T-helper 2 cell (primary cell): Measurements from ENCODE around the gene UTP3.
"Not testable (repeated sequence)": the region's sequence is repeated elsewhere in the genome, so short reads cannot be mapped to it uniquely, and the experiment has no call there.

ENCODE experiments used
- DNase-seq, 5 experiments: peaks; one replicate each; pipeline versions ENCODE4 v3.0.0 to v3.0.0-alpha.2; 2012 to 2022
- total RNA-seq, 2 donors: gene quantifications; one replicate each; lab custom pipeline; 2026; lab: John Stamatoyannopoulos, UW

The UTP3 gene, protein sequence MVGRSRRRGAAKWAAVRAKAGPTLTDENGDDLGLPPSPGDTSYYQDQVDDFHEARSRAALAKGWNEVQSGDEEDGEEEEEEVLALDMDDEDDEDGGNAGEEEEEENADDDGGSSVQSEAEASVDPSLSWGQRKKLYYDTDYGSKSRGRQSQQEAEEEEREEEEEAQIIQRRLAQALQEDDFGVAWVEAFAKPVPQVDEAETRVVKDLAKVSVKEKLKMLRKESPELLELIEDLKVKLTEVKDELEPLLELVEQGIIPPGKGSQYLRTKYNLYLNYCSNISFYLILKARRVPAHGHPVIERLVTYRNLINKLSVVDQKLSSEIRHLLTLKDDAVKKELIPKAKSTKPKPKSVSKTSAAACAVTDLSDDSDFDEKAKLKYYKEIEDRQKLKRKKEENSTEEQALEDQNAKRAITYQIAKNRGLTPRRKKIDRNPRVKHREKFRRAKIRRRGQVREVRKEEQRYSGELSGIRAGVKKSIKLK
- 17.1 to 20.1 reads per million in 2 donors for total RNA-seq

DNA sequence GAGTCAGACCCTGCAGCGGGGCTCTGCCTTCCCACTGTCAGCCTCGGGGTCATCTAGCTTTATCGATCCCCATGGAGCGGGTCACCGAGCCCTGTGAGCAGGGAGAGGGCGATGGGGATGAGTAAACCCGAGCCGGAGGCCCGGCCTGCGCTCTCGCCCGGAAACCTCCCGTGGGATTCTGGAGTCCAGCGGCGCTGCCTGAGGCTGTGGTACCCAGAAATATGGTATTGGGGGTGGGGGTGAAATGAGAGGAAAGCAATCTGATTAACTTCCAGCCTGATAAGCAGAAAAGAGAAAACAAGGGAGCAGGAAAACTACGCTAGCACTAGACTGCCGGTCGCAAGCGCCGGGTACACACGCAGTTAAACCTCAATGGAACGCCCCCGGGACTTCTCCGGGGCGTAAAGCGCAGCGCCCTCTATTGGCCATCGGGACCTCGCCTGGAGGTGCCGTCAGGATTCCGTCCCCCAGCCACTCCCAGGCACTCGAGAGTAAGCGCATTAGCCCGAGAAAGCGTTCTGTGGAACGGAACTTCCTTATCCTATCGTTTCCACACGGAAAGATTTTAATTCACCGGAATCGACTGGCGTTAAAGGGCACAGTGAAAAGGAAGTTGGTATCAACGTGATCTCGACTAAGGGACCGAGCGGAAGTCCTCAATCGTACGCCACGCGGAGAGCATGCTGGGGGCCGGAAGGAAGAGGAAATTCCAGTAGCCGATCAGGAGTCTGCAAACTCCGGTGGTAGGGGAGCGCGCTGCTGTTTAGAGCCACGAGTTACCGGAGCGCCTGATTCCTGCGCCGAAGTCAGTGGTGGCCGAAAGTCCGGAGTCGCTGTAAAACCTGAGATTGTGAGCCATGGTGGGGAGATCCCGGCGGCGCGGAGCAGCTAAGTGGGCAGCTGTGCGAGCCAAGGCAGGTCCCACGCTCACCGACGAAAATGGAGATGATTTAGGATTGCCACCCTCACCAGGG lies at the start of gene UTP3:
UTP3 (plus strand) TSS at position 712 of the 974 bp plus-strand sequence; CDS start at position 858, 146 bp downstream.
- peak; percentile 73 to 96 (median 91) for DNase-seq

GRCh38 chr4:70640192-70640591 lies 48.1 kb upstream of the UTP3 start:
- DNase-seq, result no peak

GRCh38 chr4:70650741-70651140 lies 37.6 kb upstream of the UTP3 start:
- not testable (repeated sequence) for DNase-seq

GRCh38 chr4:70651864-70652506 lies 36.3 kb upstream of the UTP3 start:
- peak in 1 of 5 experiments; percentile 32 for DNase-seq

GRCh38 chr4:70654605-70655011 lies 33.7 kb upstream of the UTP3 start:
- no peak for DNase-seq

DNA sequence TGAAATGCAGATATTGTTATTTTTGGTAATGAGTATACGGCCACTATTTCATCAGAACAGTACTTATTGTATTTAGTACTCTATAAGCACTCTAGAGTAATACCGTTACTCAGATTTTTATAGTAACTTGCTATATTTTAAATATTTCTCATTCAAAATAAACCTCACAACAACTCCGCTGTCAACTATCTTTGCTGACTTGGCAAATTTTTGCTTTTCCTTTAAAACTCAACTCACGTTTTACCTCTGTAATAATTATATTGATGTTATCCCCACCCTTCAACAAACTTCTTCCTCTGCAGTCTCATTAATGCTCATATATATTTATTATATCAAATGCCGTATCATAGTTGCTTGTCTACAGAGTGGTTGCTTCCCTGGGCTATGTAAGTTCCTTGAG lies 31.0 kb upstream of the UTP3 start:
- DNase-seq, result no peak

DNA sequence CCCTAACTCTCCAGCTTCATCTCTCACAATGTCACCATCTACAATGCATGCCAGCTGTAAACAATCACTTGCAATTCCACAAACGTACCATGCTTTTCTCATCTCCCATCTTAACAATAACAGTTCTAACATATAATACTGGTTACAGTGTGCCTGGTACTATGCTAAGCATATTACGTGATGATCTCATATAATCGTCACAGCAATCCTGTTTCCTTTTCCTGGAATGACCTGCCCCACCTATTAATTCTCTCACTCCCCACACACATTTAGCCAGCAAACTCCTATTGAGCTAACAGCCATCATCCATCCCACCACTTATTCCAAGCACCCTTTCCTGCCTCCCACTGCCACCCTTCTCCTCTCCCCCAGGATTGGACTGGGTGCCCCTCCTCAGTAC lies 29.9 kb upstream of the UTP3 start:
- no peak for DNase-seq

GRCh38 chr4:70660106-70660505 lies 28.2 kb upstream of the UTP3 start:
- DNase-seq, result no peak

GRCh38 chr4:70661309-70661922 lies 26.9 kb upstream of the UTP3 start:
- DNase-seq, result peak in 1 of 5 experiments; percentile 66

DNA sequence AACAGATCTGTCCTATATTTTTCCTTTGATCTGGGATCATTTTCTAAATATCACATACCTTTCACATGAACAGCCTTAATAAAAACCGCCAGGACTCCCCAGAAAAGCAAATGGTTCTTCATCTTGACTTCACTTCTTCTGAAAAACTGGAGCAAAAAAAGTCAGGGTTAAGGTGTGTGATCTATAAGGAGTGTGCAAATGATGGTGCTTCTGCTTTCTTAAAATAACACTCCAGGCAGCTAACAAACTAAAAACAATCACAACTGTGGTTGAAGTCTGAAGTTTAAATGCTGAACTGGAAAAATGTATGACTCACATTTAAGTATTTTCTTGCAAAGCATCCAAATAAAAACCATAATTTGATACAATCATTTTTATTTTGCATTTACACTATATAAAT lies 22.0 kb upstream of the UTP3 start, which contains the start of gene JCHAIN:
JCHAIN (minus strand) TSS at position 140 of the 400 bp plus-strand sequence; CDS start at position 122, 18 bp downstream.
- no peak for DNase-seq

GRCh38 chr4:70667740-70668535 lies 20.4 kb upstream of the UTP3 start:
- no peak for DNase-seq

GRCh38 chr4:70670332-70671014 lies 17.9 kb upstream of the UTP3 start:
- no peak for DNase-seq

DNA sequence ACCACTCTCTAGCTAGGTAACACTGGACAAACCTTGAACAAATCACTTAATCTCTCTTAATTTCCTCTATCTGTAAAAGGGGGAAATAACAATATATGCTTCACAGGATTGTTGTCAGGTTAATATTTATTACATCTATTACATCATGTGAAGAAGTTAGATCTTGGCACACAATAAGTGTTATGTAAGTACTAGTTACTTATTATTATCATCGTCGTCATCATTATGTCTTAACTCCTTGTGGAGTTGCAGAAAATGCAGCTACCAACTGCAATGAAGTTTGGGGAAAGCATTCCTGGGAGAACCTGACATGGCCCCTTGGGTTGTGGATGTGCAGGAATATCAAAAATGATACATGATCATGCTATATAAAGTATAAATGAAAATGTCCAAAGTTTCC lies 17.2 kb upstream of the UTP3 start:
- no peak for DNase-seq

DNA sequence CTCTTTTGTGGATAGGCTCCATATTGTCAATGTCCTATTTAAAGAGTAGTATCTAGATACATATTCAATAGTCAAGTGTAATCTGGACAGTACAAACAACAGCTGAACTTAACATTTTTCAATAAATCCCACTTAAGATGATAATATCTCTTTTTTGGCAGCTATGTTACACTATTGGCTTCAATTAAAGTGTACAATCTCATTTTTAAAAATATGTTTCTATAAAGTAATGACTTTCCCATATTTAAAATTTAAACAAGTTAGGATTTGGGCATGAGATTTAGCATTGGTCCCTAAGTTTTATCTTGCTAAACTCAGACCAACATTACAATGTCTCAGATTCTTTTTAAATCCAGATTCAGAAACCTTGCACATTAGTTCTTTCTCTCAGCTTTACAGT lies 14.1 kb upstream of the UTP3 start:
- no peak for DNase-seq

GRCh38 chr4:70674731-70675130 lies 13.6 kb upstream of the UTP3 start:
- DNase-seq, result no peak

DNA sequence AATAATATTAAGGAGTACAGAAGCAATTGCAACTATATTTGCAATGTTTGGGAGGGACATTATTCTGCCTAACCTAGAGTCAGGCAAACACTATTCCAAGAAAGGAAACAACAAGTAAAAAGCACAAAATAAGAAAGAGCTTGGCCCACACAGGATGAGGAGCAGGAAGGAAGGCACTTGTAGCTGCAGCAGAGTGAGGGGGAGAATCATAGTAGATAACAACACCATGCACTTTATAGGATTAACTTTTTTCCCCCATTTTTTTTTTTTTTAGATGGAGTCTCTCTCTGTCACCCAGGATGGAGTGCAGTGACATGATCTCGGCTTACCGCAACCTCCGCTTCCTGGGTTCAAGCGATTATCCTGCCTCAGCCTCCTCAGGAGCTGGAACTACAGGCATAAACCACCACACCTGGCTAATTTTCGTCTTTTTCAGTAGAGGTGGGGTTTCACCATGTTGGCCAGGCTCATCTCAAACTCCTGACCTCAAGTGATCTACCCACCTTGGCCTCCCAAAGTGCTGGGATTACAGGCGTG lies 11.7 kb upstream of the UTP3 start:
- DNase-seq, result no peak

GRCh38 chr4:70678383-70678999 lies 9.8 kb upstream of the UTP3 start:
- peak in 1 of 5 experiments; percentile 37 for DNase-seq

GRCh38 chr4:70680934-70681333 lies 7.4 kb upstream of the UTP3 start:
- no peak for DNase-seq

DNA sequence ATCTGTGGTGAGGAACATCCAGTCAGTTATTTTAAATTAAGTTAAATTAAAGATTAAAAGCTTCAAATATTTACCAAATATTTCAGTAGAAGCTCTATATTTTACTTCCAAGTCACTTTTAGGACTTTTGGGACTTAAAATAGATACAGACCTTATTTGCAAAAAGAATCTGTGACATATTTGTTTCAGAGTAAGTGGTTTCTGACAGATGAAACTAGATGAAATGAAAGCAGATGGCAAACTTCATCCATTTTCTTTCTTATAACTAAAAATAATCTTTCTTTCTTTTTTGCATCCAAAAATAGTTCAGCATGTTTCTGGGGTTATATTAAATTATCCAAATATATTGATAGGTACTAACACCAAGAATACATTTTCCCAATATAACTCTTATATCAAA lies 6.6 kb upstream of the UTP3 start:
- no peak for DNase-seq

- DNase-seq, result not testable (repeated sequence)
Observed at GRCh38 chr4:70682142-70682541, 6.2 kb upstream of the UTP3 start.
